Mesenteric fat pad (tissue), 1 donor: ENCODE measurements around the gene CD96. TPM values are rescaled to one million over a fixed set of nuclear protein-coding genes. Genes with fewer than 3 reads are reported as not detected.
"Not testable (repeated sequence)": the region's sequence is repeated elsewhere in the genome, so short reads cannot be mapped to it uniquely, and the experiment has no call there.

ENCODE experiments used
- DNase-seq: peaks from one replicate; pipeline ENCODE4 v3.0.0-alpha.2; 2020; ENCODE audit warnings: low spot score
- long read RNA-seq: library from polyadenylated mRNA; unstranded; transcript quantifications from one replicate; pipeline ENCODE4 v2.0.0, GENCODE V29; 2020
- total RNA-seq: library from RNA; stranded (reverse); fragmentation: NEBNext Ultra II Directional; extraction: Animal tissue kit (Norgen Biotek cat#: 25700); gene quantifications from one replicate; pipeline ENCODE4 v1.2.1, GENCODE V29; 2021
- donor health status: DM: yes; HTN: yes; CAD: no.

CD96 gene, protein sequence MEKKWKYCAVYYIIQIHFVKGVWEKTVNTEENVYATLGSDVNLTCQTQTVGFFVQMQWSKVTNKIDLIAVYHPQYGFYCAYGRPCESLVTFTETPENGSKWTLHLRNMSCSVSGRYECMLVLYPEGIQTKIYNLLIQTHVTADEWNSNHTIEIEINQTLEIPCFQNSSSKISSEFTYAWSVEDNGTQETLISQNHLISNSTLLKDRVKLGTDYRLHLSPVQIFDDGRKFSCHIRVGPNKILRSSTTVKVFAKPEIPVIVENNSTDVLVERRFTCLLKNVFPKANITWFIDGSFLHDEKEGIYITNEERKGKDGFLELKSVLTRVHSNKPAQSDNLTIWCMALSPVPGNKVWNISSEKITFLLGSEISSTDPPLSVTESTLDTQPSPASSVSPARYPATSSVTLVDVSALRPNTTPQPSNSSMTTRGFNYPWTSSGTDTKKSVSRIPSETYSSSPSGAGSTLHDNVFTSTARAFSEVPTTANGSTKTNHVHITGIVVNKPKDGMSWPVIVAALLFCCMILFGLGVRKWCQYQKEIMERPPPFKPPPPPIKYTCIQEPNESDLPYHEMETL
- total RNA-seq: 6.9 TPM
- long read RNA-seq, full-length matches to known transcripts: 1 of 20 reads
- long read RNA-seq, partial matches to known transcripts: 0 of 20 reads
- long read RNA-seq, other reads (novel, unspliced or antisense): 19 of 20 reads

DNA sequence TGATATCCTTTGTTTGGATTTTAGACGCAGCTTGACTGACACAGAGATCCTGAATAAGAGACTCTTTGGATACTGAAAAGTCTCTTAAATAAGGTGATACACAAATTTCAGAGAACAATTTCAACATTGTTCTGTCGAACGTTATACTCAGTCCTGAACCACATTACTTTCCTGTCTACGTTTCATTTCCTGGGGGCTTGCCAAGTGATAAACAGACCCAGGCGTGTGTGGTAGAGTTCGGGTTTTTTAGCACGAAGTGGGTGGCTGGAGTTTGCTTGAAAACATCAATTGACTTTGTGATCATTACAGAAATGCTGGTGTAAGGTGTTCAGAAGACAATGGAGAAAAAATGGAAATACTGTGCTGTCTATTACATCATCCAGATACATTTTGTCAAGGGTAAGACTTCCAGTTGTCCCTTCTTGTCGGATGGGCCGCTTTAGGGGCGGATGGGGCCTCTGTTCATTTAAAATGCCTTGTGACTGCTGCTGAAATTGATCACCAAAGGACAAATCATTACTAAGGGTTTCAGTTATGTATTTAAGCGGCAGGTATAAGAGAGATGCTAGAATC is at the start of gene CD96:
Gene CD96, plus strand, starts transcription at position 287 of the 573 bp plus-strand sequence. Its CDS starts 52 bp downstream, at position 339.
- DNase-seq: no peak

DNA sequence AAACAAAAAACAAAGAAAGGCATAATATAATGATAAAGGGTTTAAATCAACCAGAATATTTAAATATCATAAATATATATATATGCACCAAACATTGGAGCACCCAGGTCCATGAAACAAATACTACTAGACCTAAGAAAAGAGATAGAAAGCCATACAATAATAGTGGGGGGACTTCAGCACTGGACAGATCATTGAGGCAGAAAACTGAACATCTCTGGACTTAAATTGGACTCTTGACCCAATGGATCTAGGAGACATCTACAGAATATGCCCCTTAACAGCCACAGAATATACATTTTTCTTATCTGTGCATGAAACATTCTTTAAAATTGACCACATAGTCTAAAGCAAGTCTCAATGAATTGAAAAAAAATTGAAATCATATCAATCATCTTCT is 48.7 kb upstream of the CD96 start:
- DNase-seq: no peak

DNA sequence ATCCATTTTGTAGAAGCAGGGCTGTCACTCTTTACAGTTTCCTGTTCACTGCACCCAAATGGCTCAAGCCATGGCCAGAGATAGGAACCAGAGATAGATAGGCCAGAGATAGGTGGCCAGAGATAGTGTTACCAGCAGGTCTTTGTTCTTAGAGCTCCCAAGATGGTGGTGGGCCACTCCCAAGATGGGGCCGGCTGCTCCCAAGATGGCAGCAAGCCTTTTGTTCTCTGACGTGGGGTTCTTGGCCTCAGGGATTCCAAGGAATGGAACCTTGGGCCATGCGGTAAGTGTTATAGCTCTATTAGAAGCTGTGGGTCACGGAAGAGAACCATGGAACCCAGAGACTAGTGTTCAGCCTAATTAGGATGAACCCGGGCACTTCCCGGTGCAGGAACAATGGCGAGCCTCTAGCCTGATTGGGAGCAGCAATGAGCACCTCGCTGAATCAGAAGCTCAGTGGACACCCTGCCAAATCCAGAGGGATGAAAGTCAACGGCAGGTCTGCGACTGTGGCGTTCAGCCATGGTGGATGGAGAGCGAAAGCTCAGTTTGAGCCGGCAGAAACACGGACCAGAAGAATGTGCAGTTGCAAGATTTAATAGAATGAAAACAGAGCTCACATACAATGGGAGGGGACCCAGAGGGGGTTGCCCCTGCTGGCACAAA is 45.0 kb upstream of the CD96 start:
- DNase-seq: no peak

DNA sequence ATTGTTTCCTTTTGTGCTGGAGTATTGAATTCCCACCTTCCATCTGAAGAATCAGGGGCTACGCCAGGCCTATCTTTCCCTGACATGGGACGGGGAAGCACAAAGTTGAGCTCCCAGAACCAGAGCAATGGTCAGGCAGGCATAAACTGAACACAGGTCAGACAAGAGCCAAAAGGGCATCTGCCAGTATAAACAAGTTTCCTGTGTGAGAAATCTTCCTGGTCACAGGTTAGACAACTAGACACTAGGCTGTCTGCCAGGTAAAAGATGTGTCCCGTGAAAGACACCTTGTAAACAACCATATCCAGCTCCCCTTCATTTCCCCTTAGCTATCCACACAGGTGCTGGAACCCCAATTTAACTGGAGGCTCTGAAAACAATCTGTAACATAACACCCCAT is 44.0 kb upstream of the CD96 start:
- DNase-seq: no peak

DNA sequence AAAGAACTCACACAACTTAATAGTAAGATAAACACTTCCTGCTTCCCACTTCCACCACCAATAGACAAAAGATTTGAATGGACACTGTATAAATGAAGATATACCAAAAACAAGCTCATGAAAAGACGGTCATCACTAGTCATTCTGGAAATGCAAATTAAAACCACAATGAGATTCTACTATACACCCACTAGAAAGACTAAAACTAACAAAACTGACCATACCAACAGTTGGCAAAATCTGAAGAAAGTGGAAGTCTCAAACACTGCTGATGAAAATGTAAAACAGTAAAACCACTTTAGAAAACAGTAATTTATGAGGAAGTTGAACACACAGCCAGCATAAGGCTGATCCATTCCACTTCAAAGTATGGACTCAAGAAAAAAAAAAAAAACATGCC is 35.6 kb upstream of the CD96 start:
- DNase-seq: no peak

DNA sequence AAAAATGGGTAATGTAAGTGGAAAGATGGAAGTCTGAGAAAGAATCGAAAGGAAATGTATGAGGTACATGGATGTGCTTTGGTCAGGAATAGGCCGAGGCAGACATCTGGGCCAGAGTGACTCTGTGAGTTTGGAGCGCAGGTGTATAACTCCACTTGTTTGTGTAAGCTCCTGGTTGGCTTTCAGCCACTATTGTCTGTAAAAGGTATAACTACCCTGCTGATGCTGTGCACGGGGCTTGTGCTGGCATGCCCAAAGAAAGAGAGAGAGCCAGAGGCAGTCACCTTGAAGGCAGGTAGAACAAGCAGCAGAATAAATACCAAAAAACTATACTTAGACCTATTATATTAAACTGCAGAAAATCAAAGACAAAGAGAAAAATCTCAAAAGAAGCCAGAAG is 32.7 kb upstream of the CD96 start:
- DNase-seq: no peak

DNA sequence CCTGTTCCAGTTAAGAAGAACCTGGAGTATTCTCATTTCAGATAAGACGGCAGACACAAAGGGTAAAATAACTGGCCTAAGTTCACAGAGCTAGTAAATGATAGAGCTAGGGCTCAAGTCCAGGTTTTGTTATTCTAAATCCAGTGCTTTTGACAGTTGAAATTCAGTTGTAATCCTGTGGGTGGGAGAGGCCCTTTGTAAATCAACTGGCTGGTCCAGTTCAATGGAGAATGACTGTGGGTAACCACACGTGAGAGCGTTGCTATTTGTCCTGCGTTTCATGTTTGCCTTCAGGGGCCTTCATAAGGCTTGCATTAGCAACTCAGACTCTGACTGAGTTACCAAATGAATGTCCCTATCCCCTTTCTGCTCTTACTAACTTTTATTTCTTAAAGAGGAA is 24.2 kb upstream of the CD96 start:
- no peak for DNase-seq

DNA sequence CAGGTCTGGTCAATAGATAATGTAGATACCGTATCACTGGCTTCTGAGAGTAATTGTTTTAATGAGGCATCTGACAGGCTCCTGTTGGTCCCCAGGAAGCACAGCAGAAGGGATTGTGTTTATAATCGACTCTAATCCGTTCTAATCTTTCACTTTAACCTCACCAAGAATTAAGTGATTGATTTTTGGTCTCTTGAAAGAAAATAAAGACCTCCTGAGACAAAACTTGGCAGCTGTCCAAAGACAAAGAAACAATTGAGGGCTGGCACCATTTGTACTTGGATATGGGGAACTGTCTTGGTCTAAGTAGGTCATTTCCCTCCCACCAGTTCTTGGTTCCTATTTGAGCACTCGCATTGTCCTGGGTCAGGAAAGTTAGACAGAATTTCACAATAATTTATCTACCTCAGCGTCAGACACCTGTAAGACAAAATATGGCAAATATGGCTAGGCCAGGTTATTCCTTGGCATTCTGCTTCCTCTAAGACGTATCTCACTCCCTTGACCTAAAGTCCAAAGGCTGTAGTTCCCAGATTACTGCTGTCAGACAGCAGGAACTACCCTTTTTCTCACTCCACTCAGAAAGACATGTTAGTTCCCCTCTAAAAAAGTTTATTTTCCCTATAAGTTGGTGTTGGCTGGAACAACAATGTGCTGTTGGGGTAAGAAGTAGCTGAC is 22.7 kb upstream of the CD96 start:
- DNase-seq: no peak

DNA sequence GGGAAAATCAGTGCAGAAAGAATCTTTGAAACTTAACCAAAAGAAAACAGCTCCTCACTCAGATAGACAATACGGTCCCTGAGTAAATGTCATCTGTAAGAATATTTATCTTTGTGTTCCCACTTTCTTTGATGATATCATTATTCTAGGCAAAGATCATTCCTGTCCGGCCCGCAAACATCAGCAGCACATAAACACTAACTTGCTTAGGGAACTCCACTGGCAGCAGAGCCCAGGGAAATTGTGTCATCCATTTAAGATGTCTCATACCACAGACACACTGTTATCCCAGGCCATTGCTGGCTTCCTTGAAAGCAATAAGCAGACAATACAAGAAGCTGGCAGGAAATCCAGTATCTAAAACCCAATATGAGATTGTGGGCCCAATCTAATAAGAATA is 20.1 kb upstream of the CD96 start:
- DNase-seq: no peak

DNA sequence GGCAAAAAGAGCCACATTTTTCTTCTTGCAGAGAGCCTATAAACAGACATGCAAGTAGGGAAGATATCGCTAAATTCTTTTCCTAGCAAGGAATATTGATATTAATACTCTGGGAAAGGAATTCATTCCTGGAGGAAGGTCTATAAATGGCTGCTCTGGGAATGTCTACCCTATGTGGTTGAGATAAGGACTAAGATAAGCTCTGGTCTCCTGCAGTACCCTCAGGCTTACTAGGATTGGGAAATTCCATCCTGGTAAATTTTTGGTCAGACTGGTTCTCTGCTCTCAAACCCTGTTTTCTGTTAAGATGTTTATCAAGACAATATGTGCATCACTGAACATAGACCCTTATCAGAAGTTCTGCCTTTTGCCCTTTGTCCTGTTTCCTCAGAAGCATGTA is 17.5 kb upstream of the CD96 start:
- not testable (repeated sequence) for DNase-seq

DNA sequence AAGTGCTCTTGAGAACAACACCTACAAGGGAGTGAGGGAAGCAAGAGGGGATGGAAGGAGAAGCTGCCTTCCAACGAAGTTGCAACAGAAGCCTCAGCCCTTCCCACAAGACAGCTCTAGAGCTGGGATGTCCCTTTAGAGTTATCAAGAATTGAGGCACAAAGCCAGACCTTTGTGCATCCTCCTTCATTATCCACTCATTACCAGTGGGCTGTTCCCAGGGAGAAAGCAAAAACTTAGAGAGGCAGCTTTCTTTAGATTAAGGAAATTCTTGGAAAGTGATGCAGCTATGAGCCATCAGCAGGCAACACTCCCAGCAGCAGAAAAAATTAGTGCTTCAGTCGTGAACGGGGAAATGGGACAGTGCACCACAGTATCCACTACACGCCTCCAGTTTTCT is 10.6 kb upstream of the CD96 start:
- no peak for DNase-seq

DNA sequence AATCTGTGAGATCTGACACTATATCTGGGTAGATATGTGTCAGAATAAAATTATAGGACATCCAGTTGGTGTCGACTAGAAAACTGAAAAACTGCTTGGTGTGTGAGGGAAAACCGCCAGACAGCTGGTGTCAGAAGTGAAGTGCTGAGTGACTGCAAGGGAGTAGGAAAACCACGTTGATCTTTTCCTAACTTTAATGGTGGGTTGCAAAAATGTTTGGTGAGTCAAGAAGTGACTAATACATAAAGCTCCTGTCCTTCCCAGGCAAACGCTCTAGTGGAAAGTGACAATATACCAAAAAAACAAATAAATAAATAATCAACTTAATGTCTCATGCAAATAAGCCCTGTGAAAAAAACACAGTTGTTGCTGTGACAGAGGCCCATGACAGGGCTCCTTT is 7.3 kb upstream of the CD96 start:
- DNase-seq: no peak

DNA sequence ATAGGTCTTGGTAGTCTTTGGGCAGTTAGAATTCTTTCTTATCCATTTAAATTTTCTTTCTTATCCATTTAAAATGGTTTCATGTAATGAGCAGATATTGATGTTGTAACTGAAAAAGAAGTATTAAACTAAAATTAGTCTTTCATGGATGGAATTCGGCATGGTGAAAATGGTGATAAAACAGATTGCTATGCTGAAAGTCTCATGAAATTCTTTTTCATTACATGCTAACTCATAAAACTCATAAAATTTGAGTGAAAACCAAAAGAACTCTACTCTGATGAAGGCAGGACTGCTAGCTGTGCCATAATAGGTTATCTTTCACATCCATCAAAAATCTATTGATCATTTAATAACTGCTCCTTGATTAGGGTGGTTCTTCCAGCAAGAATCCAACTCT is 3.9 kb upstream of the CD96 start:
- no peak for DNase-seq

DNA sequence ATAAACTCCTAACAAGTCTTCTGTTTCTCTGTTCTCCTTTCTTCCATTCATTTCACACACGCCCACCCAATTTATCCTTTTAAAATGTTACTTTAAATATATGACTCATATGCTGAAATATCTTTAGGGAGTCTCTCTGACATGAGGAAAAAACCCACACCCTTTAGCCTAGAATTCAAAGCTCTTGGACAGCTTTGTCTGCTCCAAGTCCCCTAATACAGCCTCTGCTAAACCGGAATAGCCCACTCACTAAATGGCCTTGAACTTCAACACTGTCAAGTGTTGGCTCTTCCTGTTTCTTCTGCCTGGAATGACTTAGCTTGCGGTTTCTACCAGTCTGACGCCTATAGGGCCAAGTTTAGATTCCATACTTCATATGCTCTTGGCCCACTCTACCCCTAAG is 3.3 kb upstream of the CD96 start:
- no peak for DNase-seq

DNA sequence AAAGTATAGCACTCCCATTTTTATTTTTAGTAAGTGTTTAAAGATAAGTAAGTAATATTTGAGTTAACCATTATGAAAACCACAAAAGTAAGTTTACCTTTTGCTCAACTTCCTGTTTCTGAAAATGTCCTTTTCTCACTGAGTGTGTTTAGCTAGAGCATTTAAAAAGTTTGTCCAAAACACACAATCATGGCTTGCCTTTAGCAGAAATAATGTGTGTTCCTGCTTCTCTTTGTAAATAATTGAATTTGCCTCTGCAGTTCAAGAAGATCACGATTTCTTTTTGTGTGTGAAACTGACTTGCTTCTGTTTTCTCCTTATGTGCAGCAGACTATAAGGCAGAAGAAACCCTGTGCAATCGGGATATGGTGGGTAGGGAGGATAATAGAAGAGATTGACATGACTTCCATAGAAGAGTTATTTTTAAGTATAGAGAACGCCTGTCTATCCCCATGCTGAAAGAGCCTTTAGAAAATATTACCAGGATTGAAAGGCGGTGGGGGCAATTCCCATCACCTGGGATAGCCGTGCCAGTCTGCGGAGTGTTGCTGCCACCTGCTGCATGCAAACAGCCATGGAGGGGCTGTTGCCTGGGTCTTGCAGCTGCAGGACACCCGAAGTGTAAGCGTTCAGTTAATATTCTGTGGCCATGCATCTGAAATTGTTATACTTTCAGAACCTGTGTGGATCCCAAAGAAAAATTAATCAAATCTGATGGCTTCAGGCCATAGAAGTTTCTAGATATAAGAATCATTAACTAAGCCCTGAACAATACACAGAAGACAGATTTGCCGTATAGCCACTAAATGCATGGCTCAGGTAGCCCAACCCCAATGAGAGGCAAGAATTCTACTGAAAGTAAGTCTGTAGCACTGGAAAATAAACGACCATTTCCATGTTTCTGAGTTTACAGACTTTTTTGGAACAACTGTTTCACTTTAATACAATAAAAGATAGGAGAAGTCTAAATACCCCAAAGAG is 2.4 kb upstream of the CD96 start:
- DNase-seq: no peak

DNA sequence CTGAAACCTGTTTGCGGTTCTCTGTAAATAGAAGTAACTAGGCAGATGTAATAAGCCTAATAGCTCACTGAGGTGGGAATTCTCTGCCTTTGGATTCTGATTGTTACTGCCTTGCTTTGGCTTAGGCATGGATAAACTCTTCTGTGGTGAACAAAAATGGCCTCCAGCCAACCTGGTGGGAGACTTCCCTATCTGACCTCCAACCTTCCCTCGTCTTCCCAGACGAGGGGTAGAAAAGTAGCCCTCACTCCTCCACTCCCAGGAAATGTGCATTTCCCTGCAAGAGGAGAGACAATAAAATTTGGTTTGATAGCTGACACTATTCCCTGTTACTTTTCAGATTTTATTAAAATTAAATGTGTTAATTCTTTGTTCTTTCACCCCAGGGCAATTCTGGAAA is 606 bp upstream of the CD96 start:
- no peak for DNase-seq

DNA sequence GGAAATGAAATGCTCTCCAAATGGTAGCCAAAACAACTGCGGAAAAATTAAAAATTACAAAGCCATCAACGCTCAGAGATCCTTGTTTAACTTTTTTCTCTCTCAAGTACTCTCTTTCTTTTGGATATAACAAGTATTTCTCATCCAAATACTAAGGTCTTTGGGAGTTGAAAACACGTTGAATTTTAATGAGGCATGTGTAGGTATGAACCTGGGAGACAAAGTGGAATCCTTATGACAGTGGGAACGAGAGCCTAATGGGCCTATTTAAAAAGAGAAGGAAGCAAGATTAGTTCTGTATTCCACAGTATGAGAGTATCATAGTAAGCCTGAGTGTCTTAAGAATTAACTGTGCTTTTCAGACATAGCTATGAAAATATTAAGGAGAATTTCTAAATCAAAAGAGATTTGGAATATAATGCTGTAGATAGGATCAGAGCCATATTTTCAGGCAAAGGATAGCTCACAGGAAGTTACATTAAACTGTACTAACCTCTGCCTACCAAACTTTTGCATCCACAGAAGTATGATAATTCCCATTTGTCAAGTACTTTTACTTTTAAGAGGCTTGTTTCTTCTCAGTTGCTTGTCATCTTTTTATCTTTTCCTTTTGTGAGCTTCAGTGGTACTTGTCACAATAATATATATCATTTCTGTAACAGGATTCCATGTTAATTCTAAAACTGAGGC is 759 bp downstream of the CD96 start:
- DNase-seq: no peak

DNA sequence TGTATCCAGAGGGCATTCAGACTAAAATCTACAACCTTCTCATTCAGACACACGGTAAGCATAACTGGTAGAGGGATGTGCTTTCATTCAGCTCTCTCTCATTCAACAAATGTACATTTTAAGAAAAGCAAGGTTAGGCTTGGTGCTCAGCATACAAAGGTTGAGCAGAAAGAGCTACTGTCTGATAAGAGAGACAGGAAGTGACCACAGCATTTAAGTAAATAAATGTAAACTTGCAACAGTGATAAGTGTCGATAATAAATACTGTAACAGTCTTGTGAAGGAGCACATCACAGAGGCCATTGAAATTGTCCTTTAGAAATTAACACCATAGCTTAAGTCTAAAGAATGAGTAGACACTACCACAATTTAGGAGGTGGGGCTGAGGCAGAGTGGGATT is 3.4 kb downstream of the CD96 start:
- DNase-seq: no peak

DNA sequence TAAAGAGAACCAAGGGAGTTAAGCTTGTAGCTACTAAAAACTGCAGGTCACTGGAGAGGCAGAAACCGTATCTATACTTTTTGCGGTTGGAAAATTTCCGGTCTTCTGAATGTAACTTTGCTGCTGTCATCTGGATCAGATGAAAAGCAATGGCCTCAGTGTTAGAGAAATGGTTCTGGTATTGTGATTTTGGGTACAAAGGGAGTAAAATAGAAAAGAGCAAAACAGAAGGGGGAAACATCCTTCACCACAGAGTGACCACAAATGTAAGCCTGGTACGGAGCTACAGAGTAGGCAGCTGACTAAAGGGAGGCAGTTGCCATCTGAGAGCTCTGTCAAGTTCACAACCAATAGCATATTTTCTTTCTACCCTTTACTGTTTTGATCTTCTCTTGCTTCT is 5.6 kb downstream of the CD96 start:
- no peak for DNase-seq

DNA sequence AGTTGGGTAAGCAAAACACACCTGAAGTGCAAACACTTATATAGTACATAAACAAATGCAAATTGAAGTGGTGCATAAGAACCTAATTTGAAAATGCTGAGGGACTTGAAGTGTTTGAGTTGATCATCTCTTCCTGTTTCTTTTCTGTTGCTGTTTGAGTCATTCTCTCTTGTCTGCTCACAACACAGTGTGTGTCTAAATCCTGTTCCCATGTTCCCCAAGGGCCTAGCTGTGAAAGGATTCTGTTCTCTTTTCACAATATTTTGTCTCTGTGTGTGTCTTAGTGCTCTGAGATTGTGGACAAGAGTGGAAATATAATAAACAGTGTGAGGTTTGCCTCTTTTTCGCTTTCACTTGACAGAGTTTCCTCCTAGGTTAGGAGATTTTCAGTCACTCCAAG is 6.1 kb downstream of the CD96 start:
- DNase-seq: no peak
